Brain microvascular endothelial cell (primary cell): Measurements from ENCODE around the gene ERCC1.

Source experiments
- DNase-seq: peaks from one replicate; pipeline ENCODE4 v3.0.0-alpha.2; 2020
- H3K27ac ChIP-seq: fragments of 250-450 bp; sonication (Bioruptor Pico); 2 replicates; pipeline ENCODE4 v1.5.1; 2020; ENCODE audit warnings: mild to moderate bottlenecking, moderate library complexity
- H3K27me3 ChIP-seq: fragments of 250-450 bp; sonication (Bioruptor Pico); replicated peaks from 2 replicates; pipeline ENCODE4 v1.5.1; 2020; ENCODE audit warnings: mild to moderate bottlenecking
- H3K36me3 ChIP-seq: fragments of 250-450 bp; sonication (Bioruptor Pico); replicated peaks from 2 replicates; pipeline ENCODE4 v1.5.1; 2020; ENCODE audit warnings: mild to moderate bottlenecking
- H3K4me3 ChIP-seq: 2 replicates; pipeline ENCODE4 v1.5.1; 2011; ENCODE audit warnings: low read depth, mild to moderate bottlenecking, control low read depth, low read length, moderate library complexity
- CTCF ChIP-seq: IDR thresholded peaks from 2 replicates; pipeline ENCODE4 v1.5.1; 2011; ENCODE audit warnings: low read depth, mild to moderate bottlenecking, moderate library complexity, low read length, control low read depth, inconsistent platforms; ENCODE audit errors: missing control alignments
- in situ Hi-C: cut with HindIII; loops from 2 replicates; pipeline ENCODE4 v1.10.0; 2017; ENCODE audit warnings: low sequenced_read_pairs, low pct_ligation_motif_present

ERCC1 gene

GRCh38 chr19:45406226-45407090, 17.3 kb downstream of the ERCC1 start, which contains the start of gene POLR1G:
TSS of gene POLR1G (plus strand) at chr19:45406644. CDS start at chr19:45406697, 53 bp downstream.
- Histone ChIP-seq H3K4me3 (peak within 1 kb of the TSS; percentile 92), H3K36me3 (peaks cover 5% of the 10 kb centered on the region), H3K27me3 (no peaks in the 10 kb centered on the region), H3K27ac (peak within 1 kb of the TSS; percentile 100)
- no peak for TF ChIP-seq CTCF
- in situ Hi-C loops: no loop called here
- peak; percentile 64 for DNase-seq

GRCh38 chr19:45405435-45406225, 18.1 kb downstream of the ERCC1 start:
- peaks cover 2% of the 10 kb centered on the region for H3K36me3 ChIP-seq
- H3K27ac ChIP-seq: peak overlapping the region; percentile 100
- peak overlapping the region; percentile 92 for H3K4me3 ChIP-seq
- H3K27me3 ChIP-seq: no peaks in the 10 kb centered on the region
- peak; percentile 92 for DNase-seq
- in situ Hi-C loops: no loop called here
- no peak for TF ChIP-seq CTCF

GRCh38 chr19:45404557-45405434, 18.9 kb downstream of the ERCC1 start, which contains the start of gene PPP1R13L:
TSS of gene PPP1R13L (minus strand) at chr19:45405069. CDS start at chr19:45398318, 6,751 bp downstream.
- H3K4me3 ChIP-seq: peak within 1 kb of the TSS; percentile 92
- no peaks in the 10 kb centered on the region for H3K27me3 ChIP-seq
- peak; percentile 77 for DNase-seq
- in situ Hi-C loops: no loop called here
- H3K36me3 ChIP-seq: peaks cover 2% of the 10 kb centered on the region
- TF ChIP-seq CTCF: no peak
- H3K27ac ChIP-seq: peak within 1 kb of the TSS; percentile 100

GRCh38 chr19:45403781-45404556, 19.7 kb downstream of the ERCC1 start:
- peak; percentile 51 for DNase-seq
- in situ Hi-C loops: no loop called here

More at GRCh38 chr19:45403781-45404556, 19.7 kb downstream of the ERCC1 start:
- no peak overlapping the region for H3K27ac ChIP-seq
- no peaks in the 10 kb centered on the region for H3K27me3 ChIP-seq
- H3K36me3 ChIP-seq: peaks cover 2% of the 10 kb centered on the region
- peak overlapping the region; percentile 92 for H3K4me3 ChIP-seq
- peak; percentile 80 for TF ChIP-seq CTCF
